ENCODE data around the gene SYCE3. TPM values are rescaled to one million over a fixed set of nuclear protein-coding genes. Genes with fewer than 3 reads are reported as not detected.

SYCE3 gene
- total RNA-seq, 1 donor from 2014 or later, result not detected

- H3K27ac Mint-ChIP-seq (ENCODE audit: unreplicated experiment), result no peak overlapping the region
These were observed 1.6 kb upstream of the SYCE3 start for GRCh38 chr22:50564289-50564688.

GRCh38 chr22:50563413-50564160 lies 868 bp upstream of the SYCE3 start:
- H3K4me3 Mint-ChIP-seq (ENCODE audit: unreplicated experiment), result peak overlapping the region; percentile 89
- H3K4me1 Mint-ChIP-seq (ENCODE audit: low read depth, unreplicated experiment), result peaks cover 4% of the 10 kb centered on the region
- H3K36me3 Mint-ChIP-seq (ENCODE audit: unreplicated experiment), result no peaks in the 10 kb centered on the region
- peaks cover 4% of the 10 kb centered on the region for H3K9me3 Mint-ChIP-seq (ENCODE audit: unreplicated experiment)
- H3K27ac Mint-ChIP-seq (ENCODE audit: unreplicated experiment), result no peak overlapping the region
- H3K27me3 Mint-ChIP-seq (ENCODE audit: unreplicated experiment), result peaks cover 13% of the 10 kb centered on the region
- TF ChIP-seq CTCF (IDR thresholded peaks at IDR 0.05; ENCODE audit: partially characterized antibody, unreplicated experiment), result no peak
- no peak for DNase-seq

More at GRCh38 chr22:50564289-50564688, 1.6 kb upstream of the SYCE3 start:
- no peaks in the 10 kb centered on the region for H3K36me3 Mint-ChIP-seq (ENCODE audit: unreplicated experiment)
- H3K9me3 Mint-ChIP-seq (ENCODE audit: unreplicated experiment), result peaks cover 4% of the 10 kb centered on the region
- H3K4me1 Mint-ChIP-seq (ENCODE audit: low read depth, unreplicated experiment), result peaks cover 4% of the 10 kb centered on the region
- DNase-seq, result no peak
- TF ChIP-seq CTCF (IDR thresholded peaks at IDR 0.05; ENCODE audit: partially characterized antibody, unreplicated experiment), result no peak
- H3K27me3 Mint-ChIP-seq (ENCODE audit: unreplicated experiment), result peaks cover 13% of the 10 kb centered on the region
- H3K4me3 Mint-ChIP-seq (ENCODE audit: unreplicated experiment), result no peak overlapping the region

- Mint-ChIP-seq H3K9me3 (ENCODE audit: unreplicated experiment) (peaks cover 4% of the 10 kb centered on the region), H3K4me1 (ENCODE audit: low read depth, unreplicated experiment) (peaks cover 4% of the 10 kb centered on the region), H3K27me3 (ENCODE audit: unreplicated experiment) (peaks cover 13% of the 10 kb centered on the region), H3K4me3 (ENCODE audit: unreplicated experiment) (peak overlapping the region; percentile 50), H3K36me3 (ENCODE audit: unreplicated experiment) (no peaks in the 10 kb centered on the region), H3K27ac (ENCODE audit: unreplicated experiment) (no peak overlapping the region)
- no peak for TF ChIP-seq CTCF (IDR thresholded peaks at IDR 0.05; ENCODE audit: partially characterized antibody, unreplicated experiment)
- DNase-seq, result peak; percentile 46
These were observed 1.0 kb downstream of the SYCE3 start for GRCh38 chr22:50561401-50562358.

GRCh38 chr22:50560034-50560433 lies 2.7 kb downstream of the SYCE3 start:
- TF ChIP-seq CTCF (IDR thresholded peaks at IDR 0.05; ENCODE audit: partially characterized antibody, unreplicated experiment), result no peak
- H3K27me3 Mint-ChIP-seq (ENCODE audit: unreplicated experiment), result peaks cover 14% of the 10 kb centered on the region
- peaks cover 6% of the 10 kb centered on the region for H3K4me1 Mint-ChIP-seq (ENCODE audit: low read depth, unreplicated experiment)
- H3K4me3 Mint-ChIP-seq (ENCODE audit: unreplicated experiment), result no peak overlapping the region
- H3K27ac Mint-ChIP-seq (ENCODE audit: unreplicated experiment), result no peak overlapping the region
- no peak for DNase-seq
- no peaks in the 10 kb centered on the region for H3K36me3 Mint-ChIP-seq (ENCODE audit: unreplicated experiment)
- peaks cover 2% of the 10 kb centered on the region for H3K9me3 Mint-ChIP-seq (ENCODE audit: unreplicated experiment)
